Measurements from ENCODE around the gene GH1. TPM values are rescaled to one million over a fixed set of nuclear protein-coding genes. Genes with fewer than 3 reads are reported as not detected.
"Not testable (repeated sequence)": the region's sequence is repeated elsewhere in the genome, so short reads cannot be mapped to it uniquely, and the experiment has no call there.

GH1 gene
- total and polyA plus RNA-seq, 9 of the 15 experiments (the other 6 are each of a cell fraction or from before 2014, with no cell fraction given): not detected

GRCh38 chr17:63871646-63872365 lies 46.8 kb downstream of the GH1 start:
- H3K4me1 ChIP-seq (replicated peaks in 1 of 2; ENCODE audit: control insufficient read depth in 2 of 2, insufficient read depth in 2 of 2, low read length in 2 of 2); POLR2A ChIA-PET; H3K9me1 ChIP-seq (ENCODE audit: control insufficient read depth, insufficient read depth, low read length); H3K4me2 ChIP-seq (ENCODE audit: insufficient read depth, low read length); H2AFZ ChIP-seq (ENCODE audit: low read depth, low read length); FAIRE-seq; BruUV-seq (replicated peaks); H3K27me3 ChIP-seq (ENCODE audit: control insufficient read depth in 2 of 2, insufficient read depth in 2 of 2, low read length in 2 of 2); CTCF ChIA-PET (ENCODE audit: low intra/inter-chr PET ratio); H3K36me3 ChIP-seq (ENCODE audit: control insufficient read depth, insufficient read depth, low read length); in situ Hi-C loops (cut with MboI); H3K4me3 ChIP-seq; ATAC-seq; DNase-seq (ENCODE audit: extremely low read depth in 1 of 4, low spot score in 3 of 4); H3K27ac ChIP-seq (ENCODE audit: extremely low read depth, low read depth, low read length); H3K9me3 ChIP-seq (replicated peaks; ENCODE audit: control insufficient read depth, insufficient read depth, low read depth, low read length); H3K79me2 ChIP-seq (ENCODE audit: control insufficient read depth, insufficient read depth, low read length); H4K20me1 ChIP-seq (replicated peaks; ENCODE audit: control insufficient read depth, insufficient read depth, low read length); H3K9ac ChIP-seq (ENCODE audit: insufficient read depth in 1 of 2, low read depth in 2 of 2, low read length in 2 of 2); intact Hi-C loops (cut with micrococcal nuclease): not testable (repeated sequence)
- WGBS (ENCODE audit: insufficient coverage, low coverage, missing lambda C conversion rate): 61% methylated on average over 9 of the region's 15 CpGs

DNA sequence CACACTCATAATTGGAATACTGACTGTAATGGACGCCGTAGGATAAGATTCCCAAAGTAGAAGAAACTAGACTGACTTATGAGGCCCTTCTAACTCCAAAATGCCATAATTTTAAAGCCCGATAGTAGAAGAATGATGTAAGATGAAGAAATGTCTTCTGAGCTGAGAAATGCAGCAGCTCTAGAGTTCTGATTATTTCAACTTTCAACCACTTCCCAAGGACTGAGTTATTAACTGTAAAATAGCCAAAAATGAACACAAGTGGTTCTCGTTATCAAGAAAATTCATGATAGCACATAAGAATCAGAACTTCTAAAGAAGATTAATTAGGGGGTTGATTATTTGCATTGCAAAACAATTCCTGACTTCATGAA lies 48.4 kb downstream of the GH1 start:
- H3K4me1 ChIP-seq (replicated peaks in 1 of 2; ENCODE audit: control insufficient read depth in 2 of 2, insufficient read depth in 2 of 2, low read length in 2 of 2); H4K20me1 ChIP-seq (replicated peaks; ENCODE audit: control insufficient read depth, insufficient read depth, low read length); FAIRE-seq; intact Hi-C loops (cut with micrococcal nuclease); H3K36me3 ChIP-seq (ENCODE audit: control insufficient read depth, insufficient read depth, low read length); H3K4me3 ChIP-seq; H3K9me3 ChIP-seq (replicated peaks; ENCODE audit: control insufficient read depth, insufficient read depth, low read depth, low read length); H3K4me2 ChIP-seq (ENCODE audit: insufficient read depth, low read length); H3K79me2 ChIP-seq (ENCODE audit: control insufficient read depth, insufficient read depth, low read length); in situ Hi-C loops (cut with MboI); H3K27me3 ChIP-seq (ENCODE audit: control insufficient read depth in 2 of 2, insufficient read depth in 2 of 2, low read length in 2 of 2); CTCF ChIA-PET (ENCODE audit: low intra/inter-chr PET ratio); H3K27ac ChIP-seq (ENCODE audit: extremely low read depth, low read depth, low read length); DNase-seq (ENCODE audit: extremely low read depth in 1 of 4, low spot score in 3 of 4); H3K9ac ChIP-seq (ENCODE audit: insufficient read depth in 1 of 2, low read depth in 2 of 2, low read length in 2 of 2); H3K9me1 ChIP-seq (ENCODE audit: control insufficient read depth, insufficient read depth, low read length); BruUV-seq (replicated peaks); H2AFZ ChIP-seq (ENCODE audit: low read depth, low read length); TF ChIP-seq NR2C2 (CRISPR knock-in tag; IDR thresholded peaks at IDR 0.05): not testable (repeated sequence)
- POLR2A ChIA-PET: interaction anchor here (1.1 to 1.3 kb wide), 2 partner anchors 10 to 19 kb away, joined by 3 to 5 read pairs; no protein-coding TSS in a partner anchor
- WGBS (ENCODE audit: insufficient coverage, low coverage, missing lambda C conversion rate): 42% methylated on average over 4 of the region's 4 CpGs
- 0 out of 3 replicates have a peak, but pooled peaks have one; percentile 18 for ATAC-seq
- TF ChIP-seq CEBPG (CRISPR knock-in tag; IDR thresholded peaks at IDR 0.05) (0 out of 2 replicates have a peak, but pooled peaks have one; percentile 22), CEBPG (tag; conservative IDR thresholded peaks at IDR 0.05 in 1 of 2, IDR thresholded peaks at IDR 0.05 in 1 of 2) (peak in 1 of 2 experiments; percentile 91; a peak in 2 of 4 replicates), ZNF584 (CRISPR knock-in tag; IDR thresholded peaks at IDR 0.05; ENCODE audit: low read depth) (0 out of 2 replicates have a peak, but pooled peaks have one; percentile 49), NR2C2 (tag; IDR thresholded peaks at IDR 0.05) (peak; percentile 31; the same call in 1 of the 2 replicates)
- TF ChIP-seq, protein P1, sequence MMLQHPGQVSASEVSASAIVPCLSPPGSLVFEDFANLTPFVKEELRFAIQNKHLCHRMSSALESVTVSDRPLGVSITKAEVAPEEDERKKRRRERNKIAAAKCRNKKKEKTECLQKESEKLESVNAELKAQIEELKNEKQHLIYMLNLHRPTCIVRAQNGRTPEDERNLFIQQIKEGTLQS (IDR thresholded peaks at IDR 0.05): peak; percentile 36; the same call in 1 of the 2 replicates
- TF ChIP-seq, protein P1 (CRISPR knock-in tag; conservative IDR thresholded peaks at IDR 0.05): not testable (repeated sequence)
- TF ChIP-seq, protein P2, sequence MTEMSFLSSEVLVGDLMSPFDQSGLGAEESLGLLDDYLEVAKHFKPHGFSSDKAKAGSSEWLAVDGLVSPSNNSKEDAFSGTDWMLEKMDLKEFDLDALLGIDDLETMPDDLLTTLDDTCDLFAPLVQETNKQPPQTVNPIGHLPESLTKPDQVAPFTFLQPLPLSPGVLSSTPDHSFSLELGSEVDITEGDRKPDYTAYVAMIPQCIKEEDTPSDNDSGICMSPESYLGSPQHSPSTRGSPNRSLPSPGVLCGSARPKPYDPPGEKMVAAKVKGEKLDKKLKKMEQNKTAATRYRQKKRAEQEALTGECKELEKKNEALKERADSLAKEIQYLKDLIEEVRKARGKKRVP (CRISPR knock-in tag; IDR thresholded peaks at IDR 0.05): 0 out of 2 replicates have a peak, but pooled peaks have one; percentile 43

All from K562 (cell line).